Measurements from ENCODE around the gene KLF11. TPM values are rescaled to one million over a fixed set of nuclear protein-coding genes. Genes with fewer than 3 reads are reported as not detected.
"Not testable (repeated sequence)": the region's sequence is repeated elsewhere in the genome, so short reads cannot be mapped to it uniquely, and the experiment has no call there.

Gene KLF11
- polyA plus RNA-seq, 3 donors, result 21.0 to 69.8 (median 25.3) TPM

DNA sequence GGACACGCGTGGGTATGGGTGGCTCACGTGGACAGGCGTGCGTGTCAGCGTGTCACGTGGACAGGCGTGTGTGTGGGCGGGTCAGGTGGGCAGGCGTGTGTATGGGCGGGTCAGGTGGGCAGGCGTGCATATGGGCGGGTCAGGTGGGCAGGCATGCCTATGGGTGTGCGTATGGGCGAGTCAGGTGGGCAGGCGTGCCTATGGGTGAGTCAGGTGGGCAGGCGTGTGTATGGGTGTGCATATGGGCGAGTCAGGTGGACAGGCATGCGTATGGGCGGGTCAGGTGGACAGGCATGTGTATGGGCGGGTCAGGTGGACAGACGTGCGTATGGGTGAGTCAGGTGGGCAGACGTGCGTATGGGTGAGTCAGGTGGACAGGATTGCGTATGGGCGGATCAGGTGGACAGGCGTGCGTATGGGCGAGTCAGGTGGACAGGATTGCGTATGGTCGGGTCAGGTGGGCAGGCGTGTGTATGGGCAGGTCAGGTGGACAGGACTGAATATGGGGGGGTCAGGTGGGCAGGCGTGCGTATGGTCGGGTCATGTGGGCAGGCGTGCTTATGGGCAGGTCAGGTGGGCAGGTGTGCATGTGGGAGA, 30.9 kb upstream of the KLF11 start:
- WGBS (ENCODE audit: insufficient coverage), result 94% methylated on average over 26 of the region's 37 CpGs
- peaks cover 4 to 11% of the 10 kb centered on the region in 2 donors for H3K9me3 ChIP-seq (replicated peaks in 1 of 2; ENCODE audit: control insufficient read depth in 1 of 2, insufficient read depth in 1 of 2, low read length in 2 of 2)
- H2AFZ ChIP-seq (ENCODE audit: insufficient read depth, low read depth, low read length, poor library complexity, severe bottlenecking); H4K20me1 ChIP-seq (ENCODE audit: insufficient read depth, low read length); H3K27ac ChIP-seq (ENCODE audit: low read depth in 1 of 2, low read length in 2 of 2); H3K27me3 ChIP-seq (ENCODE audit: control insufficient read depth in 2 of 2, insufficient read depth in 2 of 2, low read length in 2 of 2); H3K4me1 ChIP-seq (ENCODE audit: control insufficient read depth in 1 of 2, insufficient read depth in 2 of 2, low read length in 2 of 2); H3K36me3 ChIP-seq (replicated peaks in 1 of 2; ENCODE audit: control insufficient read depth in 1 of 2, insufficient read depth in 2 of 2, low read length in 2 of 2); H3K9ac ChIP-seq (ENCODE audit: insufficient read depth, low read length, poor library complexity, severe bottlenecking); H3K4me3 ChIP-seq (replicated peaks in 1 of 3; ENCODE audit: low read depth in 2 of 3, low read length in 3 of 3); H3K79me2 ChIP-seq (ENCODE audit: insufficient read depth, low read length); H3K4me1 Mint-ChIP-seq; intact Hi-C loops (cut with micrococcal nuclease); DNase-seq; H3K27ac Mint-ChIP-seq; H3K9me3 Mint-ChIP-seq; H3K36me3 Mint-ChIP-seq; H3K4me3 Mint-ChIP-seq; H3K4me2 ChIP-seq (replicated peaks; ENCODE audit: extremely low read depth, low read length, poor library complexity, severe bottlenecking): not testable (repeated sequence)
- peaks cover 7 to 24% (median 12%) of the 10 kb centered on the region in 3 donors for H3K27me3 Mint-ChIP-seq (ENCODE audit: low read depth in 3 of 3)

- no peak for TF ChIP-seq CTCF (IDR thresholded peaks at IDR 0.05)
- Histone ChIP-seq H3K4me1 (ENCODE audit: control insufficient read depth in 1 of 2, insufficient read depth in 2 of 2, low read length in 2 of 2) (peaks cover under 1 to 3% of the 10 kb centered on the region in 2 donors), H3K4me3 (replicated peaks in 1 of 3; ENCODE audit: low read depth in 2 of 3, low read length in 3 of 3) (no peak overlapping the region), H3K27ac (ENCODE audit: low read depth in 1 of 2, low read length in 2 of 2) (no peak overlapping the region), H3K4me2 (replicated peaks; ENCODE audit: extremely low read depth, low read length, poor library complexity, severe bottlenecking) (no peak overlapping the region), H4K20me1 (ENCODE audit: insufficient read depth, low read length) (no peaks in the 10 kb centered on the region), H3K9ac (ENCODE audit: insufficient read depth, low read length, poor library complexity, severe bottlenecking) (no peak overlapping the region), H2AFZ (ENCODE audit: insufficient read depth, low read depth, low read length, poor library complexity, severe bottlenecking) (no peak overlapping the region), H3K27me3 (ENCODE audit: control insufficient read depth in 2 of 2, insufficient read depth in 2 of 2, low read length in 2 of 2) (no peaks in the 10 kb centered on the region), H3K79me2 (ENCODE audit: insufficient read depth, low read length) (no peaks in the 10 kb centered on the region), H3K9me3 (replicated peaks in 1 of 2; ENCODE audit: control insufficient read depth in 1 of 2, insufficient read depth in 1 of 2, low read length in 2 of 2) (peaks cover 4 to 11% of the 10 kb centered on the region in 2 donors), H3K36me3 (replicated peaks in 1 of 2; ENCODE audit: control insufficient read depth in 1 of 2, insufficient read depth in 2 of 2, low read length in 2 of 2) (no peaks in the 10 kb centered on the region)
- DNase-seq, result no peak
- 92% methylated on average over 29 of the region's 29 CpGs for WGBS (ENCODE audit: insufficient coverage)
- Mint-ChIP-seq H3K4me1 (peaks cover 2% of the 10 kb centered on the region), H3K27ac (no peak overlapping the region), H3K9me3 (peaks cover 0 to 13% (median 4%) of the 10 kb centered on the region in 7 donors), H3K4me3 (no peak overlapping the region), H3K27me3 (ENCODE audit: low read depth in 3 of 3) (peaks cover 7 to 22% (median 10%) of the 10 kb centered on the region in 3 donors), H3K36me3 (no peaks in the 10 kb centered on the region)
- intact Hi-C loops (cut with micrococcal nuclease), result no loop called here
Measured at GRCh38 chr2:10012963-10013461, 30.3 kb upstream of the KLF11 start.

DNA sequence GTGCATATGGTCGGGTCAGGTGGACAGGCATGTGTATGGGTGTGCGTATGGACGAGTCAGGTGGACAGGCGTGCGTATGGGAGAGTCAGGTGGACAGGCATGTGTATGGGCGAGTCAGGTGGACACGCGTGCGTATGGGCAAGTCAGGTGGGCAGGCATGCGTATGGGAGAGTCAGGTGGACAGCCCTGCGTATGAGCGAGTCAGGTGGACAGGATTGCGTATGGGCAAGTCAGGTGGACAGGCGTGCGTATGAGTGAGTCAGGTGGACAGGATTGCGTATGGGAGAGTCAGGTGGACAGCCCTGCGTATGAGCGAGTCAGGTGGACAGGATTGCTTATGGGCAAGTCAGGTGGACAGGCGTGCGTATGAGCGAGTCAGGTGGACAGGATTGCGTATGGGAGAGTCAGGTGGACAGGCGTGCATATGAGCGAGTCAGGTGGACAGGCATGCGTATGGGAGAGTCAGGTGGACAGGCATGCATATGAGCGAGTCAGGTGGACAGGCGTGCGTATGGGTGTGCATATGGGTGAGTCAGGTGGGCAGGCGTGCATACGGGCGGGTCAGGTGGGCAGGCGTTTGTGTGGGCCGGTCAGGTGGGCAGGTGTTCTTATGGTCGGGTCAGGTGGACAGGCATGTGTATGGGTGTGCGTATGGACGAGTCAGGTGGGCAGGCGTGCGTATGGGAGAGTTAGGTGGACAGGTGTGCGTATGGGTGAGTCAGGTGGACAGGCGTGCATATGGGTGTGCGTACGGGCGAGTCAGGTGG, 29.5 kb upstream of the KLF11 start:
- peaks cover 5 to 12% of the 10 kb centered on the region in 2 donors for H3K4me1 ChIP-seq (ENCODE audit: control insufficient read depth in 1 of 2, insufficient read depth in 2 of 2, low read length in 2 of 2)
- H3K4me3 ChIP-seq (replicated peaks in 1 of 3; ENCODE audit: low read depth in 2 of 3, low read length in 3 of 3); intact Hi-C loops (cut with micrococcal nuclease); H3K36me3 Mint-ChIP-seq; H3K36me3 ChIP-seq (replicated peaks in 1 of 2; ENCODE audit: control insufficient read depth in 1 of 2, insufficient read depth in 2 of 2, low read length in 2 of 2); H3K4me3 Mint-ChIP-seq; H3K27ac ChIP-seq (ENCODE audit: low read depth in 1 of 2, low read length in 2 of 2); H3K27me3 ChIP-seq (ENCODE audit: control insufficient read depth in 2 of 2, insufficient read depth in 2 of 2, low read length in 2 of 2); H3K27ac Mint-ChIP-seq; H3K4me2 ChIP-seq (replicated peaks; ENCODE audit: extremely low read depth, low read length, poor library complexity, severe bottlenecking); H4K20me1 ChIP-seq (ENCODE audit: insufficient read depth, low read length); H3K79me2 ChIP-seq (ENCODE audit: insufficient read depth, low read length); H2AFZ ChIP-seq (ENCODE audit: insufficient read depth, low read depth, low read length, poor library complexity, severe bottlenecking); H3K9ac ChIP-seq (ENCODE audit: insufficient read depth, low read length, poor library complexity, severe bottlenecking); DNase-seq: not testable (repeated sequence)
- Mint-ChIP-seq H3K27me3 (ENCODE audit: low read depth in 3 of 3) (peaks cover 3 to 17% (median 8%) of the 10 kb centered on the region in 3 donors), H3K9me3 (peaks cover 0 to 13% (median 3%) of the 10 kb centered on the region in 7 donors), H3K4me1 (peaks cover 11% of the 10 kb centered on the region)
- H3K9me3 ChIP-seq (replicated peaks in 1 of 2; ENCODE audit: control insufficient read depth in 1 of 2, insufficient read depth in 1 of 2, low read length in 2 of 2), result peaks cover 4 to 11% of the 10 kb centered on the region in 2 donors
- WGBS (ENCODE audit: insufficient coverage), result 97% methylated on average over 39 of the region's 43 CpGs
